ENCODE measurements around the gene IL36B. TPM values are rescaled to one million over a fixed set of nuclear protein-coding genes. Genes with fewer than 3 reads are reported as not detected.
"Not testable (repeated sequence)": the region's sequence is repeated elsewhere in the genome, so short reads cannot be mapped to it uniquely, and the experiment has no call there.

The IL36B gene
- not detected for polyA plus RNA-seq (2012; ENCODE audit: low read depth, missing spikeins)

GRCh38 chr2:113052396-113052917 is at the start of gene IL36B:
Gene IL36B (minus strand): TSS chr2:113052867.
- DNase-seq (ENCODE audit: insufficient read length, low spot score) = no peak
- TF ChIP-seq PAX5 (IDR thresholded peaks at IDR 0.05; ENCODE audit: insufficient read depth, low read length, severe bottlenecking) = no peak
- TF ChIP-seq POU2F2 (IDR thresholded peaks at IDR 0.05; ENCODE audit: low read depth, low read length) = no peak
- TF ChIP-seq POLR2AphosphoS5 (IDR thresholded peaks at IDR 0.05; ENCODE audit: low read depth, low read length) = no peak
- no peak for TF ChIP-seq SPI1 (IDR thresholded peaks at IDR 0.05; ENCODE audit: low read depth, low read length)
- FAIRE-seq = no peak

- DNase-seq (ENCODE audit: insufficient read length, low spot score) (no peak), FAIRE-seq (no peak)
- TF ChIP-seq POLR2A (IDR thresholded peaks at IDR 0.05; ENCODE audit: low read depth, low read length) = no peak
- no peak for TF ChIP-seq POU2F2 (IDR thresholded peaks at IDR 0.05; ENCODE audit: low read depth, low read length)
- TF ChIP-seq TAF1 (IDR thresholded peaks at IDR 0.05; ENCODE audit: low read depth, low read length) = no peak
- no peak for TF ChIP-seq PAX5 (IDR thresholded peaks at IDR 0.05; ENCODE audit: insufficient read depth, low read length, severe bottlenecking)
- no peak for TF ChIP-seq SPI1 (IDR thresholded peaks at IDR 0.05; ENCODE audit: low read depth, low read length)
- no peak for TF ChIP-seq POLR2AphosphoS5 (IDR thresholded peaks at IDR 0.05; ENCODE audit: low read depth, low read length)
These were observed 49.5 kb upstream of the IL36B start for GRCh38 chr2:113102133-113102532.

- no peak for TF ChIP-seq POLR2A (IDR thresholded peaks at IDR 0.05; ENCODE audit: low read depth, low read length)
- no peak for TF ChIP-seq POLR2AphosphoS5 (IDR thresholded peaks at IDR 0.05; ENCODE audit: low read depth, low read length)
- DNase-seq (ENCODE audit: insufficient read length, low spot score) (no peak), FAIRE-seq (no peak)
These were observed 45.9 kb upstream of the IL36B start for GRCh38 chr2:113098532-113098931.

GRCh38 chr2:113098041-113098440 is 45.4 kb upstream of the IL36B start:
- DNase-seq (ENCODE audit: insufficient read length, low spot score) (no peak), FAIRE-seq (no peak)
- TF ChIP-seq POU2F2 (IDR thresholded peaks at IDR 0.05; ENCODE audit: low read depth, low read length) (no peak), SPI1 (IDR thresholded peaks at IDR 0.05; ENCODE audit: low read depth, low read length) (no peak), POLR2AphosphoS5 (IDR thresholded peaks at IDR 0.05; ENCODE audit: low read depth, low read length) (no peak), POLR2A (IDR thresholded peaks at IDR 0.05; ENCODE audit: low read depth, low read length) (no peak)

GRCh38 chr2:113096842-113097618 is 44.4 kb upstream of the IL36B start:
- FAIRE-seq; DNase-seq (ENCODE audit: insufficient read length, low spot score): not testable (repeated sequence)

GRCh38 chr2:113096306-113096705 is 43.6 kb upstream of the IL36B start:
- not testable (repeated sequence) for DNase-seq (ENCODE audit: insufficient read length, low spot score); FAIRE-seq

- no peak for DNase-seq (ENCODE audit: insufficient read length, low spot score)
- TF ChIP-seq TAF1 (IDR thresholded peaks at IDR 0.05; ENCODE audit: low read depth, low read length) (no peak), SPI1 (IDR thresholded peaks at IDR 0.05; ENCODE audit: low read depth, low read length) (no peak), POLR2A (IDR thresholded peaks at IDR 0.05; ENCODE audit: low read depth, low read length) (no peak)
- FAIRE-seq = no peak
These were observed 40.9 kb upstream of the IL36B start for GRCh38 chr2:113093613-113093977.

- no peak for FAIRE-seq
- TF ChIP-seq POLR2A (IDR thresholded peaks at IDR 0.05; ENCODE audit: low read depth, low read length) = no peak
- DNase-seq (ENCODE audit: insufficient read length, low spot score) = no peak
These were observed 40.4 kb upstream of the IL36B start for GRCh38 chr2:113092864-113093612.

- TF ChIP-seq SPI1 (IDR thresholded peaks at IDR 0.05; ENCODE audit: low read depth, low read length) (no peak), POLR2A (IDR thresholded peaks at IDR 0.05; ENCODE audit: low read depth, low read length) (no peak), TAF1 (IDR thresholded peaks at IDR 0.05; ENCODE audit: low read depth, low read length) (no peak), POLR2AphosphoS5 (IDR thresholded peaks at IDR 0.05; ENCODE audit: low read depth, low read length) (no peak), POU2F2 (IDR thresholded peaks at IDR 0.05; ENCODE audit: low read depth, low read length) (no peak), PAX5 (IDR thresholded peaks at IDR 0.05; ENCODE audit: insufficient read depth, low read length, severe bottlenecking) (no peak)
- DNase-seq (ENCODE audit: insufficient read length, low spot score) (no peak), FAIRE-seq (no peak)
These were observed 38.7 kb upstream of the IL36B start for GRCh38 chr2:113091231-113091896.

GRCh38 chr2:113089916-113090315 is 37.2 kb upstream of the IL36B start:
- TF ChIP-seq SPI1 (IDR thresholded peaks at IDR 0.05; ENCODE audit: low read depth, low read length) = 0 out of 2 replicates have a peak, but pooled peaks have one; percentile 3
- 0 out of 2 replicates have a peak, but pooled peaks have one; percentile 26 for TF ChIP-seq POLR2AphosphoS5 (IDR thresholded peaks at IDR 0.05; ENCODE audit: low read depth, low read length)
- TF ChIP-seq POLR2A (IDR thresholded peaks at IDR 0.05; ENCODE audit: low read depth, low read length) = no peak; the same call in 1 of the 2 replicates
- FAIRE-seq = no peak
- no peak for DNase-seq (ENCODE audit: insufficient read length, low spot score)
